NCI-H748 (cell line): ENCODE data around the gene ZNF675.
"Not testable (repeated sequence)": the region's sequence is repeated elsewhere in the genome, so short reads cannot be mapped to it uniquely, and the experiment has no call there.

ENCODE experiments used
- DNase-seq: peaks from one replicate; lab custom pipeline; 2025; ENCODE audit not compliant: unreplicated experiment; lab: John Stamatoyannopoulos, UW

ZNF675 gene

GRCh38 chr19:23686621-23687423, at the start of gene ZNF675:
Gene ZNF675 (minus strand): TSS chr19:23687212. CDS start chr19:23687033, 179 bp downstream.
- DNase-seq = peak; percentile 97

- DNase-seq = not testable (repeated sequence)
Measured at GRCh38 chr19:23730729-23731465, 43.9 kb upstream of the ZNF675 start.

GRCh38 chr19:23724161-23724560, 37.1 kb upstream of the ZNF675 start:
- not testable (repeated sequence) for DNase-seq

- DNase-seq = no peak
Measured at GRCh38 chr19:23718802-23719201, 31.8 kb upstream of the ZNF675 start.

GRCh38 chr19:23716792-23717191, 29.8 kb upstream of the ZNF675 start:
- DNase-seq = no peak

GRCh38 chr19:23709347-23709746, 22.3 kb upstream of the ZNF675 start:
- DNase-seq = no peak

- DNase-seq = no peak
Measured at GRCh38 chr19:23706657-23707056, 19.6 kb upstream of the ZNF675 start.

GRCh38 chr19:23699521-23699860, 12.5 kb upstream of the ZNF675 start:
- no peak for DNase-seq

- DNase-seq = peak; percentile 54
Measured at GRCh38 chr19:23698711-23699520, 11.9 kb upstream of the ZNF675 start.

- DNase-seq = not testable (repeated sequence)
Measured at GRCh38 chr19:23692937-23693336, 5.9 kb upstream of the ZNF675 start.

- DNase-seq = no peak
Measured at GRCh38 chr19:23673132-23673531, 13.9 kb downstream of the ZNF675 start.

- not testable (repeated sequence) for DNase-seq
Measured at GRCh38 chr19:23668606-23669005, 18.4 kb downstream of the ZNF675 start.

- no peak for DNase-seq
Measured at GRCh38 chr19:23665651-23666410, 21.2 kb downstream of the ZNF675 start.

GRCh38 chr19:23649817-23650216, 37.2 kb downstream of the ZNF675 start:
- DNase-seq = not testable (repeated sequence)
